Gastrocnemius medialis (tissue), 4 donors: ENCODE results near the gene GPR139. TPM values are rescaled to one million over a fixed set of nuclear protein-coding genes. Genes with fewer than 3 reads are reported as not detected.

Source experiments
- ATAC-seq, 2 donors: fragments of 150-250 bp; one replicate each; pipeline ENCODE4 v1.9.1; 2016
- DNase-seq, 2 donors: peaks; one replicate each; pipeline ENCODE4 v3.0.0-alpha.2; 2019
- H3K27ac ChIP-seq, 4 donors: fragments of 200-600 bp; sonication (generic); 1 replicate in 1 of 4; 2 replicates in 3 of 4; pipeline ENCODE4 v1.5.1; 2016 to 2018; ENCODE audit warnings: mild to moderate bottlenecking in 2 of 4, moderate library complexity in 1 of 4
- H3K27me3 ChIP-seq, 3 donors: fragments of 200-600 bp; sonication (generic) in 2 of 3; 1 replicate in 1 of 3; 2 replicates in 2 of 3; pipeline versions ENCODE4 v1.5.1 to v1.6.0; 2016 to 2019; ENCODE audit warnings: mild to moderate bottlenecking in 1 of 3, moderate library complexity in 1 of 3
- H3K36me3 ChIP-seq, 2 donors: fragments of 200-600 bp; sonication (generic) in 1 of 2; one replicate each; pipeline ENCODE4 v1.5.1; 2017 to 2018
- H3K4me1 ChIP-seq, 2 donors: fragments of 200-600 bp; sonication (generic) in 1 of 2; one replicate each; pipeline ENCODE4 v1.5.1; 2016 to 2017; ENCODE audit warnings: mild to moderate bottlenecking in 2 of 2
- H3K4me3 ChIP-seq, 4 donors: fragments of 200-600 bp; sonication (generic) in 3 of 4; 1 replicate in 1 of 4; 2 replicates in 3 of 4; pipeline ENCODE4 v1.5.1; 2016 to 2019; ENCODE audit warnings: mild to moderate bottlenecking in 2 of 4
- H3K9me3 ChIP-seq, 3 donors: fragments of 200-600 bp; sonication (generic) in 2 of 3; 1 replicate in 1 of 3; 2 replicates in 2 of 3; pipeline ENCODE4 v1.5.1; 2016 to 2019
- POLR2A ChIP-seq, 2 donors: fragments of 450-650 bp; IDR thresholded peaks; one replicate each; pipeline ENCODE4 v1.6.1; 2017; ENCODE audit warnings: antibody characterized with exemption in 2 of 2, mild to moderate bottlenecking in 2 of 2, moderate library complexity in 2 of 2
- in situ Hi-C, 4 donors: fragments of 200-750 bp; cut with MboI; loops; one replicate each; pipeline versions ENCODE4 v1.15.0 to v1.8.0; 2017; ENCODE audit warnings: low sequenced_read_pairs in 4 of 4
- intact Hi-C: fragments of 100-400 bp; cut with DNase I; formaldehyde crosslinking; loops from one replicate; pipeline ENCODE4 v1.15.1; 2023; ENCODE audit warnings: low total_unique reads
- total RNA-seq, 4 donors: library from RNA; depleted of rRNA; stranded (reverse); fragments of >200 nt; gene quantifications; one replicate each; pipeline versions ENCODE4 v1.1.0 to v1.2.3, GENCODE V29; 2016
- TF ChIP-seq, protein P1 (sequence below), 5 experiments: fragments of 450-650 bp in 3 of 5; fragments of 200-600 bp in 2 of 5; sonication (generic) in 2 of 5; IDR thresholded peaks in 4 of 5; conservative IDR thresholded peaks in 1 of 5; 1 replicate in 4 of 5; 2 replicates in 1 of 5; pipeline ENCODE4 v1.5.1; 2016 to 2019; ENCODE audit warnings: antibody characterized with exemption in 5 of 5, mild to moderate bottlenecking in 3 of 5, moderate library complexity in 3 of 5

Gene GPR139
- total RNA-seq, 4 donors from 2014 or later, result not detected

DNA sequence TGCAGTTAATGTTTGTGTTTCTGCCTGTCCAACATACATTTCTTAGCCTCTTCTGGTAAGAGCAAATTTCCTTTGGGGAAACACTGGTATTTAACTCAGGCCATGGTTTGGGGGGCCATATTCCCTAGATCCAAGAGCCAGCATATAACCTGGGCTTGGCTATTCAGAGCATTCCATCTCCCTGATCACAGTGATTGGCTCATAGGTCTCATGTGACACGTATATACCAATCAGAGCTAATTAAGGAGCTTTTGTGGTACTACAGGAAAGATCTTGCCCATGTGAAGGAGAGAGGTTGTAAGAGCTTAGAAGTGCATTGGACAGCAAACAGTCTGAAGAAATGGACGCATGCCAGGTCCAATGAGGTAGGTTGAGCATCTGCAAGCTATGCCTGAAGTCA lies 33.4 kb upstream of the GPR139 start:
- no peaks in the 10 kb centered on the region for H3K36me3 ChIP-seq
- ATAC-seq, result no peak
- no peak for DNase-seq
- no peaks in the 10 kb centered on the region for H3K4me1 ChIP-seq
- H3K4me3 ChIP-seq, result no peak overlapping the region
- no peaks in the 10 kb centered on the region for H3K9me3 ChIP-seq
- H3K27ac ChIP-seq, result no peak overlapping the region
- H3K27me3 ChIP-seq, result no peaks in the 10 kb centered on the region
- no peak for TF ChIP-seq POLR2A (IDR thresholded peaks at IDR 0.05)
- TF ChIP-seq, protein P1, sequence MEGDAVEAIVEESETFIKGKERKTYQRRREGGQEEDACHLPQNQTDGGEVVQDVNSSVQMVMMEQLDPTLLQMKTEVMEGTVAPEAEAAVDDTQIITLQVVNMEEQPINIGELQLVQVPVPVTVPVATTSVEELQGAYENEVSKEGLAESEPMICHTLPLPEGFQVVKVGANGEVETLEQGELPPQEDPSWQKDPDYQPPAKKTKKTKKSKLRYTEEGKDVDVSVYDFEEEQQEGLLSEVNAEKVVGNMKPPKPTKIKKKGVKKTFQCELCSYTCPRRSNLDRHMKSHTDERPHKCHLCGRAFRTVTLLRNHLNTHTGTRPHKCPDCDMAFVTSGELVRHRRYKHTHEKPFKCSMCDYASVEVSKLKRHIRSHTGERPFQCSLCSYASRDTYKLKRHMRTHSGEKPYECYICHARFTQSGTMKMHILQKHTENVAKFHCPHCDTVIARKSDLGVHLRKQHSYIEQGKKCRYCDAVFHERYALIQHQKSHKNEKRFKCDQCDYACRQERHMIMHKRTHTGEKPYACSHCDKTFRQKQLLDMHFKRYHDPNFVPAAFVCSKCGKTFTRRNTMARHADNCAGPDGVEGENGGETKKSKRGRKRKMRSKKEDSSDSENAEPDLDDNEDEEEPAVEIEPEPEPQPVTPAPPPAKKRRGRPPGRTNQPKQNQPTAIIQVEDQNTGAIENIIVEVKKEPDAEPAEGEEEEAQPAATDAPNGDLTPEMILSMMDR (IDR thresholded peaks at IDR 0.05 in 4 of 5, conservative IDR thresholded peaks at IDR 0.05 in 1 of 5), result no peak
- intact Hi-C loops, result no loop called here
- in situ Hi-C loops, result no loop called here

DNA sequence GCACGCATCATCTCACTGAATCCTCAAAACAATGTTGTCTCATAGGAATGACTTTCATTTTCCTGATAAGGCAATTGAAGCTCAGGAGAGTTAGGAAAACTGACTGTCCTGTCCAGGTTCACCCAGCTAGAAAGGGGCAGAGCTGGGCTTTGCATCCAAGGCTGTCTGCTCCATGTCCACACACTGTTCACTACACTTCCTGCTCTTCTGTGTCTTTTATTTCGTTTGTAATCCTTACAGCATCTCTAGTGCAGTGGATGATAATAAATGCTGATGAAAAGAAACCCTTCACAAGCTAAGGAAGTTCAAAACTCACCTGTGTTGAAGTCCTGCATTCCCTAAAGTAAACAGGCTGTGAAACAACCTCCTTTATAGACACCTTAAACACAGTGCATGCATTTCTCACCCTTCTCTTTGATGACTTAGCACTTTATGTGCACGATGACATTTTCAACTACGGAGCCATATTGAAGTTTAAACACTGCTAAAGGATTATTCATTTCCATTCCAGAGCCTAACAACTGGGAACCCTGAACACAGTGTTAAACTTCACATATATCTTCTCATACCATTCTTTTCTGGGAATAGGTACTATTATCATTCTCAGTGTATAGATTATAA lies 31.0 kb upstream of the GPR139 start:
- Histone ChIP-seq H3K27ac (no peak overlapping the region), H3K4me1 (no peaks in the 10 kb centered on the region), H3K4me3 (no peak overlapping the region), H3K27me3 (no peaks in the 10 kb centered on the region), H3K9me3 (no peaks in the 10 kb centered on the region), H3K36me3 (no peaks in the 10 kb centered on the region)
- intact Hi-C loops (no loop called here), in situ Hi-C loops (no loop called here)
- DNase-seq, result no peak
- ATAC-seq, result no peak
- TF ChIP-seq, protein P1 (IDR thresholded peaks at IDR 0.05 in 4 of 5, conservative IDR thresholded peaks at IDR 0.05 in 1 of 5), result no peak
- TF ChIP-seq POLR2A (IDR thresholded peaks at IDR 0.05), result no peak

DNA sequence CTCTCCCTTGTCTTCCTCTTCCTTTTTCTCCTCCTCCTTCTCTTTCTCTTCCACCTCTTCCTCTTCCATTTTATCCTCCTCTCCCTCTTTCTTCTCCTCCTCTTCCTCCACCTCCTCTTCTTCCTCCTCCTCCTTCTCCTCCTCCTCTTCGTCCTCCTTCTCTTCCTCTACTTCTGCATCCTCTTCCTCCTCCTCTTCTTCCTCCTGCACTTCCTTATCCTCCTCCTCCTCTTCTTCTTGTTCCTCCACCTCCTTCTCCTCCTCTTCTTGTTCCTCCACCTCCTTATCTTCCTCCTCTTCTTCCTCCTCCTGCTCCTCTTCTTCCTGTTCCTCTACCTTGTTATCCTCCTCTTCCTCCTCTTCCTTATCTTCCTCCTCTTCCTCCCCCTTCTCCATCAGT lies 28.8 kb upstream of the GPR139 start:
- no peaks in the 10 kb centered on the region for H3K27me3 ChIP-seq
- H3K9me3 ChIP-seq, result no peaks in the 10 kb centered on the region
- no peak overlapping the region for H3K4me3 ChIP-seq
- ATAC-seq (no peak), DNase-seq (no peak)
- no peaks in the 10 kb centered on the region for H3K36me3 ChIP-seq
- no peak overlapping the region for H3K27ac ChIP-seq
- TF ChIP-seq, protein P1 (IDR thresholded peaks at IDR 0.05 in 4 of 5, conservative IDR thresholded peaks at IDR 0.05 in 1 of 5), result no peak
- intact Hi-C loops (no loop called here), in situ Hi-C loops (no loop called here)
- H3K4me1 ChIP-seq, result no peaks in the 10 kb centered on the region

DNA sequence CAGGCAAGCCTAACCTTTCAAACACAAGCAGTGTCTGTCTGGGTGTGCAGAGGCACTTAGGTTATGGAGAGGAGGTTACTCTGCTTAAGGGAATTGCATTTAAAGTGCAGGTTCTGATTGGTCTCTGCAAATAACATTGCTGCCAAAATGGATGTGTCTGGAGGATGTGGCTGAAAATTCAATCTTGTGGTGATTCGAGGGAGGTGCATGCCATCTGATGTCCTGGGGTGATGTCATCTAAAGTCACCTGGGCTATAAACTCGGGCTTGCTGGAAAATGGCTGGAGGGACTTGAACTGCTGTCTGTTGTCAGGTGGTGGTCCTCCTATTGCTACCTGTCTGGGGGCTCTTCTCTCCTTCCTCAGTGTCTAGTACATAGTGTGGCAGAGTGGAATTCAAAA lies 28.3 kb upstream of the GPR139 start:
- no peaks in the 10 kb centered on the region for H3K9me3 ChIP-seq
- in situ Hi-C loops (no loop called here), intact Hi-C loops (no loop called here)
- no peak overlapping the region for H3K4me3 ChIP-seq
- H3K4me1 ChIP-seq, result no peaks in the 10 kb centered on the region
- DNase-seq (no peak), ATAC-seq (no peak)
- no peaks in the 10 kb centered on the region for H3K27me3 ChIP-seq
- no peak for TF ChIP-seq POLR2A (IDR thresholded peaks at IDR 0.05)
- TF ChIP-seq, protein P1 (IDR thresholded peaks at IDR 0.05 in 4 of 5, conservative IDR thresholded peaks at IDR 0.05 in 1 of 5), result no peak
- no peaks in the 10 kb centered on the region for H3K36me3 ChIP-seq
- H3K27ac ChIP-seq, result no peak overlapping the region

DNA sequence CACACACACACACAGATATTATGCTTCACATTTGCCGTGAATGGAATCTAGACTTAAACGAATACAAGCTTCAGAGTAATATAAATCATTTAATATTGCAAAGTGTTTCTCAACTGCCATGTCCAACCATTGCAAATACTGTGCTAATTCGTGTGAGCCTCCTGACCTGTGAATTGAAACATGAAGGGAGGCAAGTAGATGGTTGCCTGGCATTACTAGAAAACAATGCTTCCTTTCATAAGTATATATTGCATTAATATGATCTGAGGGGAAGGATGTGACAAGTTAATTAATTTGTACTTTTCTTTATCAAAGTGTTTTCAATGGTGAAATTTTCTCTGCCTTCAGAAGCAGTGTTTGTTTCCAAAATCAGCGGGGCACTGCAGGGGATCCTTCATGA lies 25.7 kb upstream of the GPR139 start:
- Histone ChIP-seq H3K27me3 (no peaks in the 10 kb centered on the region), H3K9me3 (no peaks in the 10 kb centered on the region), H3K27ac (no peak overlapping the region), H3K4me1 (no peaks in the 10 kb centered on the region), H3K4me3 (no peak overlapping the region), H3K36me3 (no peaks in the 10 kb centered on the region)
- DNase-seq, result no peak
- in situ Hi-C loops (loop anchor here in 1 of 4 donors (25.0 kb wide), 1 partner anchor 88 kb away; no protein-coding TSS in a partner anchor), intact Hi-C loops (no loop called here)
- no peak for ATAC-seq
- no peak for TF ChIP-seq POLR2A (IDR thresholded peaks at IDR 0.05)
- TF ChIP-seq, protein P1 (IDR thresholded peaks at IDR 0.05 in 4 of 5, conservative IDR thresholded peaks at IDR 0.05 in 1 of 5), result no peak
